ENCODE measurements around the gene CCHCR1.

DNA sequence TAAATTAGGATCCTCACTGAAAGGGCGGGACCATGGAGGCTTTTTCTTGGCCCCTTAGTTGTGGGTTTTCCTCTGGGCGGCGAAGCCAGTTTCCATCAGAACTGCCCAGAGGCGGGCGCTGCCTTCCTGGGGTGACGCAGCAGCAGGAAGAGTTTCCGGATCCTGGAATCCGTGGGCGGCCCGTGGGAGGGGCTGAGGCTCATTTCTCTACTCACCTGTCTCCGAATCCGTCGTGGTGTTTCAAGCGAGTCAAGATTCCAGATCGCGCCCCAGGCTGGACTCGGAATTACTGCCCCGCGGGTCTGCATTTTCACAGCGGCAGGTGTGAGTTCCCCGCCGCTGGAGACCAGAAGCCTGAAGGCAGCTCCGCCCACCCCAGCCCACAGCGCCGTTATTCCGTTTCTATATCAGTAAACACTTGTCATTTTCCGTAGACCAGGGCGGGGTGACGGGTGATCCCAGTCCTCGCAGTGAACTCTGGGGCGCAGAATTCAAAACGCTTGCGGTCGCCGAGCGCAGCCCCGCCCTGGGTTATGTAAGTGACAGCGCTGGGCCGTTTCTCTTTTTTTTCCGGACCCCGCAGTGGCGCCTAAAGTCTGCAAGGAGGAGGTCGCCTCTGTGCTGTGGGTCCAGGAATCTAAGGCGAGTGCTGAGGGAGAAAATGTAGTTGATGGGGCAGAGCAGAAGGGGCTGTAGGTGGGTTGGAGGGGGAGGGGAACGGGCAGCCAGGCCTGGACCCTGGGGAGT lies 40.1 kb upstream of the CCHCR1 start:
- TF ChIP-seq TAF1 (IDR thresholded peaks at IDR 0.05; ENCODE audit: borderline replicate concordance, low read depth, low read length), result peak; percentile 39
- TF ChIP-seq POLR2AphosphoS5 (IDR thresholded peaks at IDR 0.05; ENCODE audit: low read depth, low read length), result peak; percentile 81
- TF ChIP-seq POLR2A (IDR thresholded peaks at IDR 0.05; ENCODE audit: low read depth, low read length), result peak; percentile 75
